HG03565 (cell line): Measurements from ENCODE around the gene IKBKE.

Source experiments
- ATAC-seq: cut with Tn5 transposase; IDR thresholded peaks from one replicate; pipeline ENCODE4 v1.9.1; 2021; ENCODE audit warnings: mild to moderate bottlenecking, moderate library complexity; ENCODE audit not compliant: unreplicated experiment

The IKBKE gene

GRCh38 chr1:206510371-206510770 is 40.1 kb downstream of the IKBKE start:
- ATAC-seq: no peak

- no peak for ATAC-seq
Observed at GRCh38 chr1:206511362-206512057, 41.2 kb downstream of the IKBKE start.

- ATAC-seq: no peak
Observed at GRCh38 chr1:206512058-206512850, 42.0 kb downstream of the IKBKE start.

- no peak for ATAC-seq
Observed at GRCh38 chr1:206512851-206513180, 42.5 kb downstream of the IKBKE start.

- ATAC-seq: no peak
Observed at GRCh38 chr1:206513312-206514111, 43.2 kb downstream of the IKBKE start.

- no peak for ATAC-seq
Observed at GRCh38 chr1:206514813-206515387, 44.6 kb downstream of the IKBKE start.

GRCh38 chr1:206516728-206516990 is 46.4 kb downstream of the IKBKE start:
- ATAC-seq: no peak

- no peak for ATAC-seq
Observed at GRCh38 chr1:206517784-206518183, 47.5 kb downstream of the IKBKE start.

GRCh38 chr1:206518206-206518605 is 47.9 kb downstream of the IKBKE start:
- ATAC-seq: no peak

- no peak for ATAC-seq
Observed at GRCh38 chr1:206518743-206519142, 48.5 kb downstream of the IKBKE start.

- ATAC-seq: no peak
Observed at GRCh38 chr1:206521127-206521526, 50.9 kb downstream of the IKBKE start.

- ATAC-seq: no peak
Observed at GRCh38 chr1:206521694-206522402, 51.6 kb downstream of the IKBKE start.

GRCh38 chr1:206524739-206525364 is 54.6 kb downstream of the IKBKE start:
- no peak for ATAC-seq

GRCh38 chr1:206526064-206526911 is 56.0 kb downstream of the IKBKE start:
- no peak for ATAC-seq

- ATAC-seq: no peak
Observed at GRCh38 chr1:206529425-206529824, 59.1 kb downstream of the IKBKE start.

GRCh38 chr1:206532368-206532767 is 62.1 kb downstream of the IKBKE start:
- ATAC-seq: no peak

GRCh38 chr1:206534552-206534951 is 64.3 kb downstream of the IKBKE start:
- ATAC-seq: no peak

GRCh38 chr1:206535853-206536188 is 65.5 kb downstream of the IKBKE start:
- ATAC-seq: no peak

GRCh38 chr1:206537141-206537540 is 66.9 kb downstream of the IKBKE start:
- ATAC-seq: no peak
